GM18858 (cell line): ENCODE measurements around the gene ABCC3.

Source experiments
- ATAC-seq: cut with Tn5 transposase; IDR thresholded peaks from one replicate; pipeline ENCODE4 v1.9.1; 2021; ENCODE audit not compliant: unreplicated experiment

ABCC3 gene

DNA sequence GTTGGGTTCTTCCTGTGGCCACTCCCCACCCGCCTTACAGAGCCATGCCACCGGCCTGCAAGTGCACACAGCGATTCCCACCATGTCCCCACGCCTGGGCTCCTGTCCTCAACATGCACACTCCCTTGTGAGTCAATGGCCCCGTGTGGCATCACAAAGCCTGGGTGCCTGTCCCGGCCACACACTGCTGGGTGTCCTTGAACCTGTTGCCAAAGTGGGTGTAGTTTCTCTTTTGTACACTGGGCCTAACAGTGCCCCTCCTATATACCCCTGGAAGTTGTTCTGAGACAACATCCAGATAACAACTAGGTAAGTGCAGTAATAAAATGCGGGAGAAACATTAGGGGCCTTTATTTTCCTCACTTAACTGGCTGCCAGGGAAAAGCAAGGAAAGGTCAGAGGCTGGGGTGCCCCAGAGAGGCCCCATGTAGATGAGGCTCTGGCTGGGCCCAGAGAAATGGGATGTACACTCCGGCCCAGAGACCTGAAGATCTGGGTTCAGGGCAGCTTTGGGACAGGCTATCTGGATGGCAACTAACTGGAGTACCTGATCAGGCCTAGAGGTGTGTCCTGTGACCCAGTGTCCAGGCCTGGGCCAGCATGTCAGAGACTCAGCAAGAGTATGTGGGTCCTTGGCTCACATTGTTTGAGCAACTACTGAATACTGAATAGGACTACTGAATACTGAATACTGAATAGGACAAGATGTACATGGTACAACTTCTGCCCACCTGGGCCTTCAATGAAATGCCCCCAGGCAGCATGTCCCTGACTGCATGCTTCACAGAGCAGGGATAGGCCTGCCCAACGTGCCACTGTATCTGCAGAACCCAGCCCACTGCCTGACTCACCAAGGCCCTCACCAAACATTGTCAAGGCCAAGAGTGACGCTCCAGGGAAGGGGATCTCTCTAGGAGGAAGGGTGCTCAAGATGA is 8.3 kb downstream of the ABCC3 start:
- ATAC-seq: no peak

DNA sequence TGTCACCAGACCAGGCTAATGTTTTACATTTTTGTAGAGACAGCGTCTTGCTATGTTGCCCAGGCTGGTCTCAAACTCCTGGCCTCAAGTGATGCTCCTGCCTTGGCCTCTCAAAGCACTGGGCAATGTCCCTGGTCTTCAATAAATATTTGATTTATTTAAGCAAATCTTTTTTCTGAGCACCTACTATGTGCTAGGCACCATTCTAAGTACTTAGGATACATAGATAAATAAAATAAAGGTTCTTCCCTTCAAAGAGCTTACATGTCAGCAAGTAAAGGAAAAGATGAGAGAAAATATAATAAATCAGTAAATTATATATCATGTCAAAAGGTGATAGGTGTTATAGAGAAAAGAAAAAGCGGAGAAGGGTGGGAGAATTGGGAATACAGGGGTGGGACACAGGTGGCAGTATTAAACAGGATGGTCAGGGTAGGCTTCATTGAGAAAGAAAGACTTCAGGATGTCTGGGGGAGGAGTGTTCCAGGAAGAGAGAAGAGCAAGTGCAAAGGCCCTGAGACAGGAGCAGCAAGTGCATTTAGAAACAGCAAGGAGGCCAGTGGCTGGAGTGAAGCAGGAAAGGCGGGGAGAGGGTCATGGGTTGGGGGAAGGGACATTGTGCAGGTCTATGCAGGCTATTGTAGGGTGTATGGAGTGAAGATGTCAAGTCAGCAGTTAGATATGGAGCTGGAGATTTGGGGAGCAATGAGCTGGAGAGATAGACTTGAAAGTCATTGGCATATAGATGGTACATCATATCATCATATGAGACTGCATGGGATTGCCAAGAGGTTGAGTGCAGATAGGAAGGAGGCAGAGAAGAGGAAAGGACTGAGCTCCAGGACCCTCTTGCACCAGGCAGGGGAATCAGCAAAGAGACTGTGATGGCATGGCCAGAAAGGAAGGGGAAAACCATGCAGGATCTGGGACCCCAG is 11.3 kb downstream of the ABCC3 start:
- ATAC-seq: no peak

DNA sequence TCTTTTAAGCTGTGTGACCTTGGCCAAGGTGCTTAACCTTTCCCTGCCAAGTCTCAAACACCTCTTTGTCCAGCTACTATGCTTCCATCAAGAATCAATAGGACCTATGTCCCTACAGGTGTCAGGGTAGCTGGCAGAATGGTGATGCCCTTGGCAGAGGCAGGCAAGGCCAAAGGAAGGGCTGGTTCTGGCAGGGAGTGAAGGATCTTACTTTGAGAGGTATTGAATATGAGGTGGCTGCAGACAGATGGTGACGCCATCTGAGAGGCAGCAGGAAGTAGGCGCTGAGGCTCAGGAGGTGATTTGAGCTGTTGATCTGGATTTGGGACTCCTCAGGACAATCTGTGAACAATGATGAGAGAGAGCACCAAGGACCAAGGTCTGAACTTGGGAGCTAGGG is 12.5 kb downstream of the ABCC3 start:
- no peak for ATAC-seq

DNA sequence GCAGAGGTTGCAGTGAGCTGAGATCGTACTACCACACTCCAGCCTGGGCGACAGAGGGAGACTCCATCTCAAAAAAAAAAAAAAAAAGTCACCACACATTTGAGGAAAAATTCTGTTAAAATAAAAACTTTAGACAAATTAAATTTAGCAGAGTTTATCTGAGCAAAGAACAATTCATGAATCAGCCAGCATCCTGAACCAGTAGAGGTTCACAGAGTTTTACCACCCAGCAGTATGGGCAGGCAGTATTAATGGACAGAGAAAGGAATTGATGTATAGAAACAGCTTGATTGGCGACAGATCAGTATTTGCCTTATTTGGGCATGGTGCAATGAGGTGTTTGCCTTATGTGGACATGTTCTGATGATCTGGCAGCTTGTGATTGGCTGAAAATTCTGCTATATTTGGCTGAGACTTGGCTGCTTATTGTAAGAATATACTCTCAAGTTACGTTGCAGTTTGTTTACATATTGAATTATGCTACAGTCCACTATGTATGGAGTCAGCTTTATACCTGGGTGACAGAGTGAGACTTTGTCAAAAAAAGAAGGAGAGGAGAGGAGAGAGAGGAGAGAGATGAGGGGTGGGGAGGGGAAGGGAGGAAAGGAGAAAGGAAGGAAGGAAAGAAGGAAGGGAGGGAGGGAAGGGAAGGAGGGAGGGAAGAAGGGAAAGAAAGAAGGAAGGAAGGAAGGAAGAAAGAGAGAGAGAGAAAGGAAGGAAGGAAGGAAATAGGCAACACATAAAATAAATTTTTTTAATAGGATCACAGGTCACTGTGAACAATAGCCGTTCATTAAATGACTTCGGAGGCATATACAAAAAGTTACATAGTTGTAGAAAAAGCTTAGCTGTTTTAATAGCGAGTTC is 14.6 kb downstream of the ABCC3 start:
- ATAC-seq: no peak

DNA sequence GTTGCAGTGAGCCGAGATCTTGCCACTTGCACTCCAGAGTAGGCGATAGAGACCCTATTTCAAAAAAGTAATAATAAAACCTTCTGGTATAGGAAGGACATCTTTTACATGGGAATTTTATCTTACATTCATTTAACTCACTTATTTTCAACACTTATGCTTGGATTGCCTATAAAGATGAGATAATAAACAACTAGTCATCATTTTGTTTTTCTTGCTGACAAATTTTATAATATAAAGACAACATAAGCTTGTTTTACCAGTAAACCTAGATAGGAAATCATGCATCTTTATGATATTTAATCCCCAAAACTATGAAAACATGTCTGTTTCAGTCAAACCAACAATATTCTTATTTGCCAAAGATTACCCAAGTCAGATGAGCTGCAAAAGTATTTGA is 17.0 kb downstream of the ABCC3 start:
- no peak for ATAC-seq

DNA sequence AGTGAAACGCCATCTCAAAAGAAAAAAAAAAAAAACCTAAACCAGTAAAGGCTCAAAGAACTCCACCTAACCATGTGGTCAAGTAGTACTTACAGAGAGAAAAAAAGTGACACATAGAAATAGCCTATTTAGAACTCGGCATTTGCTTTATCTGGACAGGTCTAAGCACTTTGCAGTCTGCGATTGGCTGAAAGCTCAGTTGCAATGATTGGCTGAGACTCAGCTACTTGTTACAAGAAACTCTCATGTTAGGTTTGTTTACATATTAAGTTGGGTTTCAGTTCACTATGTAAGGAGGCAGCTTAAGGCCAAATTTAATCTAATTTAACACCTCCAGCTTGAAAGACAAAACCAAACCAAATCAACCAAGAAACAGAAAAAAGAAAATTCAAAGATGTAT is 19.1 kb downstream of the ABCC3 start:
- ATAC-seq: no peak

DNA sequence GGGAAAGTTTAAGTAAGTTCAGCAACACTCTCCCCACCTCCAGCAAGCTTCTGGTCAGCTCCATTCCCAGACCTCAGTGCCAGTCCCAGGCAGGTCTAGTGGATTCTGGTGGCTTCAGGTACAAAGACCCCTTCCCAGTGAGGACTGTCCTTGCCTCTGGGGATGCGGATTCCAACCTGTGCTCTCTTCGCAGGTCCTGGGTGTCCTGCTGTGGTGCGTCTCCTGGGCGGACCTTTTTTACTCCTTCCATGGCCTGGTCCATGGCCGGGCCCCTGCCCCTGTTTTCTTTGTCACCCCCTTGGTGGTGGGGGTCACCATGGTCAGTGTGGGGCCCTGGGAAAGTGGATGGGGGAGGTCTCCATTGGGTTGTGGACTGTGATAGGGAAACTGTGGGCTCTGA is 21.8 kb downstream of the ABCC3 start:
- no peak for ATAC-seq

DNA sequence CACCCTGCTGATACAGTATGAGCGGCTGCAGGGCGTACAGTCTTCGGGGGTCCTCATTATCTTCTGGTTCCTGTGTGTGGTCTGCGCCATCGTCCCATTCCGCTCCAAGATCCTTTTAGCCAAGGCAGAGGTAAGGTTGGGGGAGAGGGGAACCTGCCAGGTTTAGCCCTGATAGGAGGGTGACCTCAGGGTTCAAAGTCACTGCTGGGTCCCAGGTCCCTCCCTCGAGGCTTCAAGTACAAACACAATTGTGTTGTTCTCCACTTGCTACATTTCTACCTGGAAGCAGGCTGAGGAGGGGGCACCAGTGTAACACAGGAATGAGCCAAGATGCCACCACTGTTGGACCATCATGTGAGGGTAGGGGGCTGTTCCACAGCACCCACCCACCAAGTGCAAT is 22.4 kb downstream of the ABCC3 start:
- ATAC-seq: no peak

DNA sequence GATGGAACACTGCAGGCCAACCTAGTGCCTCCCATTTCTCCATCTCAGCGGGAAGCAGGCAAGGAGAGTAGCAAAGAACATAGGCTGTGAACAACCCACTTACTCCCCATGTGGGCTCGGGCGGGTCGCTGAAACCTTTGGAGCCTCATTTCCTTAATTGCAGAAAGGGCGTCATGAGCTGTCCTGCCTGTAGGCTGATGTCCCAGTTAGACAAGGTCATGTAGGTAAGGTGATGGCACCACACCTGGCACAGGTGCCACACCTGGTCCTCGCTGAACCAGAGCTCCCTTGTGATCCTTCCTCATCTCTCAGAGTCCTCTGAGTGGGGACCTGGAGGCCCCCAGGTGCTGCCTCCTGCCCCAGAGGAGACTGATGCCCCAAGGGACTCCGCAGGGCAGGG is 22.9 kb downstream of the ABCC3 start:
- no peak for ATAC-seq

DNA sequence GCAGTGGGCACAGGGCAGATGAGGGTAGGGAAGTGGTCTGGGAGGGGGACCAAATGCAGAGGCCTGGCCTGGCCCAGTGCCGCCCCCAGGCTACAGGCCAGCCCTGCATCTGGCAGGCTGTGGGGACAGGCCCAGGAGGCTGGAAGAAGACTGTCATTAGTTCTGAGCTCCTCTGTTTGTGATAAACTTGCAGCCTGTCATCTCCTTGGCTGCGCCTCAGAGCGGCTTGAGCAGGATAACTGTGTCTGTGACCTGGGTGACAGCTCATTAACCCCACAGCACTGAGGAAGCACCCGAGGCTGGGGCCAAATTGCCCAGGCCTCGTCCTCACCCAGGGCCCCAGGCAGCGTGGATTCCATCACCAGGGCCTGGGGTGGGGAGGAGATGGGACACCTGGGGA is 23.9 kb downstream of the ABCC3 start:
- no peak for ATAC-seq

DNA sequence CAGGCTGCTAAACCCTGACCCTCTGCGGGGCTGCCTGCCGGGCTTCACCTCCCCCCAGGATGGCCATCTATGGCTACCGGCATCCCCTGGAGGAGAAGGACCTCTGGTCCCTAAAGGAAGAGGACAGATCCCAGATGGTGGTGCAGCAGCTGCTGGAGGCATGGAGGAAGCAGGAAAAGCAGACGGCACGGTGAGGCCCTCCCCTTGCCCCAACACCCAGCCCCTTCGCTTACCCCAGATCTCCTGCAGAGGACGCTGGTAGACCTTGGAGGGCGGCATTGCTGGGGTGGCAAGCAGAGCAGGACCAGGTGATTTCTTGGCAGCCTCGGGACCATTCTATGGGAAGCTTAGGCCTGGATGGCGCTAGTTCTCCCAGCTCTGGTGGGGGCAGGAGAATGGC is 24.5 kb downstream of the ABCC3 start:
- ATAC-seq: no peak

DNA sequence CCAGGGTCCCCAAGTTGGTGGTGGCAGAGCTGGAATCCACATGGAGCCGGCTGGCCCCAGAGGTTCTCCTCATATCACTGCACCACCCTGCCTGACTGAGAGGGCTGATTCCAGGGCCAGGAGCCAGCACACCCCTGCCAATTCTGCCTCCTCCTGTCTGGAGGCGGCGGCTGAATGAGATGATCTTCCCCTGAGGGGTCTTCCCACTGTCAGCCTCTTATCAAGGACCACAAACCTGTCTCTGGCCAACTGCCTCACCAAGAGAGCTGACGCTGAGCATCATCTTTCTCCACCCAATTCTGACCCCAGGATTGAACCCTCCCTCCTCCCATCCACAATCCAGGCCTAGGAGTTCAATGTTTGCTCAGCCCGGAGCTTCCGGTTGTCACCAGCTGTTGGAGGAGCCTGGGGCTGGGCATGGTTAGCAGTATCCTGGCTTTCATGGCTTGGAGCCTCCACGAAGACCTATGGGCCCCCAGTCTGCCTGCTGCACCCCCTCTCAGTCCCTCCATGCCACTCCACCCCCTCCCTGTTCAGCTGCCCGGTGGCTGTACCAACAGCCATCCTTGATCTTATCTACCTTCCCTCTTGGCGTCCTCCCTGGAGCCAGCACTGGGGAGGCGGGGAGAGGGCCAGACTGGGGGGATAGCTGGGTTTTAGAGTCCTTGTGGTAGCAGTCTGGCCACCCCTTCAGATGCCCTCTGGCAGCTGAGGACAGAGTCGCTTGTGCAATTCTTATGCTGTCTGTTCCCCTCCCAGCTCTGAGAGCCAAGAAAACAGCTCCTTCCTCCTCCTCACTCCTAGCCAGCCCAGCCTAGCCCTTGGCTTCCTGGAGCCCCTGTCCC is 25.6 kb downstream of the ABCC3 start:
- ATAC-seq: no peak

DNA sequence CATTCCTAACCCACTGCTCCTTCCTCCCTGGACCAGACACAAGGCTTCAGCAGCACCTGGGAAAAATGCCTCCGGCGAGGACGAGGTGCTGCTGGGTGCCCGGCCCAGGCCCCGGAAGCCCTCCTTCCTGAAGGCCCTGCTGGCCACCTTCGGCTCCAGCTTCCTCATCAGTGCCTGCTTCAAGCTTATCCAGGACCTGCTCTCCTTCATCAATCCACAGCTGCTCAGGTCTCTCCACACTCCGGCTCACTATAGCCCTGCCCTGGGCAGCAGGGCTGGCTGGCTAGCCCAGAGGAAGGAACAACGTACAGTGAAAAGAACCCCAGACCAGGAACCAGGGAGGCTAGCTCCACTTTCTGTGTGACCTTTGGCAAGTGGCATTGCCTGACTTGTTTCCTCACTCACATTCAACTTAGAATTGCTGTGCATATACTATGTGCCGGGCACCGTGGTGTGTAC is 26.2 kb downstream of the ABCC3 start:
- ATAC-seq: no peak

DNA sequence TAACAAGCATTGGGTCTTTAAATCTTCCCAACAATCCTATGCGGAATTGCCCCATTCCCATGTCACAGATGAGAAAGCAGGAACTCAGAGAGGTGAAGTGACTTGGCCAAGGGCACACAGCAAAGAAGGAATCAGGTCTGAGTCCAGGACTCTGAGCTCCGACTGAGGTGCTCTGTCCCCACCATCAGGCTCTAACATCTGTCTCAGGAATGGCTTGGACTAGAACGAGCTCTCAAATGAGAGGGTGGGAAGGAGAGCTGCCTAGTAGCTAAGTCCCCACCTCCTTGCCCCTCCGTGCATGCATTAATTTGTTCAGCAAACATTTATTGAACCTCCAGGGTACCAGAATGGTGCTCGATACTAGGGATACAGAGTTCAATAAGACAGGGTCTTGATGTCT is 26.7 kb downstream of the ABCC3 start:
- ATAC-seq: no peak

DNA sequence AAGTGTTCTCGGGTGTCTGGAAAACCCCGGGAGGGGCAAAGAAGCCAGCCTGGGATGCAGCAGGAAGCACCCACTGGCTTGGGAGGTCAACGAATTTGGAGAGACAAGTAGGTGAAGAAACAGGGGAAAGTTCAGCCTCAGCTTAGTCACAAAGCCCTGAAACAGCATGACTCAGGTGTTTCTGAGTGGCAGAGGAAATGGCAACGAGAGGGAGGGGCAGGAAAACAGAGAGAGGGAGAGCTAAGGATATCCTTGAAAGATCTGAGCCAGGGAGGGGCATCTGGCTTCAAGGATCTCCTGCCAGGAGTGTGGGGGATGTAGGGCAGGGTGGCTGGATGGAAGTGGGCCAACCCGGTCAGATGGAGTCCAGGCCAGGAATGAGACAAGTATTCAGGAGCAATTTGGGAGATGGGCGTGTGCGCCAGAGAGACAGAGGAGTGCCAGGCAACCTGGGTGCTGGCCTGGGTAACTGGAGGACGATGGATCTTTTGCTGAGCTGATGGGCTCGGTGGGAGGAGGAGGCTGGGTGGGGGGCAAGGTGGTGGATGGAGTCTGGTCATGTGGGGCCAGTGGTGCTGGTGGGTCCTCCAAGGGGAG is 27.2 kb downstream of the ABCC3 start:
- ATAC-seq: no peak

DNA sequence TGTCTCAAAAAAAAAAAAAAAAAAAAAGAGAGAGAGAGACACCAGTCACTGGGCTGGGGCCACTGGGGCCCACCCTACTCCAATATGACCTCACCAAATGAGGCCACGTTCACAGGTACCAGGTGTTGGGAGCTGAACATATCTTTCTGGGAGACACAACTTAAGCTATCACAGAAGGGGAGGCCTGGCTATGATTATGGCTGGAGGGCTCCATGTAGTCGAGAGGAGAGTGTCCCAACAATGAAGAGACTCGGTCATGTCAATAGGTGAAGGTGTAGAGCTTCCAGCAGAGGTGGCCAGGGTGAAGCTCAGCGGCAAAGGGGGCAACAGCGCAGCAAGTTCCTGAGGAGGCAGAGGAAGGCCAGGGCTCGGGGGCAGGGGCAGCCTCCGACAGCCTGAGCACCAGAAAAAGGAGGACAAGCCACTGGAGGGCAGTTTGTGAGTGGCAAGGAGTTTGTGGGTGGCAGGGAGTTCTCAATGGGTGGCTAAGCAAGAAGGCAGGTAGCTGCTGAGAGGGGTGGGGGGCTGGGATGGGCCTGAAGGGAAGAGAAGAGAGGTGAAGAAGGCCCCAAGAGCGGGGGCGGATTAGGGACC is 28.0 kb downstream of the ABCC3 start:
- no peak for ATAC-seq

DNA sequence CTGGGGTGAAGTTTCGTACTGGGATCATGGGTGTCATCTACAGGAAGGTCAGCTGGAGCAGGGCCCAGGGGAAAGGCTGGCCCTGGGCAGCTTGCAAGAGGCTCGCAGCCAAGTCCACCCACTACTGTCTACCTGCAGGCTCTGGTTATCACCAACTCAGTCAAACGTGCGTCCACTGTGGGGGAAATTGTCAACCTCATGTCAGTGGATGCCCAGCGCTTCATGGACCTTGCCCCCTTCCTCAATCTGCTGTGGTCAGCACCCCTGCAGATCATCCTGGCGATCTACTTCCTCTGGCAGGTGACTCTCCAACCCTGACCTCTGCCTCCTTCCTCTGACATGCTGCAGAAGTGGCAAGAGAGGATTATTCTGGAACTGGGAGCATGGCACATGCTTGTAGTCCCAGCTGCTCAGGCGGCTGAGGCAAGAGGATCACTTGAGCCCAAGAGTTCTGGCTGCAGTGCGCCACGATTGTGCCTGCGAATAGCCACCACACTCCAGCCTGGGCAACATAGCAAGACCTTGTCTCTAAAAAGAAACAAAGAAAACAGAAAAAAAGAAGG is 29.2 kb downstream of the ABCC3 start:
- ATAC-seq: no peak

DNA sequence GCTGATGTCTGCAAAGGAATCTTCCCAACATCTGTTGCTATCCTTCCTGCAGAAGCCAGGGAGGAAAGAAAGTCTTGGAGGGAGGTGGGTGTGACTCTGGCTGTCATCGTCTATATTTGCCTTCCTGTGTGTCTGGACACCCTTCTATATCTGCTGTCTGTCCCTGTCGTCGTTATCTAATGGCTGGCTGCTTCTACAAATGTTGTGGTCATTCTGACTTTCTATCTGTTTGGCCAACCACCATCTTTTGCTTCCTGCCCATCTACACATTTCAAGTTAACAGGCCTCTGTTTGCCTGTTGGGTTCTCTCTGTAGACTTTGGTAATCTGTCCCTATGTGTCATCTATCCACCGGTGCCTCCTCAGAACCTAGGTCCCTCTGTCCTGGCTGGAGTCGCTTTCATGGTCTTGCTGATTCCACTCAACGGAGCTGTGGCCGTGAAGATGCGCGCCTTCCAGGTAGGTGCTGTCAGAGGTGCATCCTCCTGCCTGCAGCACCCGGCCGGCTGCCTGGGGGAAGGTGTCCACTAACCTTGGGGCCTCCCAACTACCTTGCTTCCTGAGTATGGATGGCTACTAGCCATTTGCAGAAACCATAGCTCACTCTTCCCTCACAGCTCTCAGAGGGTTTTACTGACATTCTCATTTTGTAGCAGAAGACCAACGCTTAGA is 30.2 kb downstream of the ABCC3 start:
- no peak for ATAC-seq
